Activated naive CD4-positive, alpha-beta T cell treated with anti-CD3 and anti-CD28 coated beads, Interleukin-2, amount 50 U/mL, for 24 hours (primary cell): ENCODE results near the gene SKAP1.
"Not testable (repeated sequence)": the region's sequence is repeated elsewhere in the genome, so short reads cannot be mapped to it uniquely, and the experiment has no call there.

Experiments
- H3K27ac Mint-ChIP-seq: one replicate; pipeline ENCODE4 v1.8.0; 2021; ENCODE audit warnings: mild to moderate bottlenecking, mixed read lengths
- H3K27me3 Mint-ChIP-seq: one replicate; pipeline ENCODE4 v1.8.0; 2021; ENCODE audit warnings: mixed read lengths
- H3K36me3 Mint-ChIP-seq: one replicate; pipeline ENCODE4 v1.8.0; 2021; ENCODE audit warnings: mixed read lengths
- H3K4me1 Mint-ChIP-seq: one replicate; pipeline ENCODE4 v1.8.0; 2021; ENCODE audit warnings: mixed read lengths
- H3K4me3 Mint-ChIP-seq: one replicate; pipeline ENCODE4 v1.8.0; 2021; ENCODE audit warnings: mild to moderate bottlenecking, mixed read lengths
- H3K9me3 Mint-ChIP-seq: one replicate; pipeline ENCODE4 v1.8.0; 2021; ENCODE audit warnings: mixed read lengths

The SKAP1 gene

GRCh38 chr17:48338720-48339119, 91.3 kb downstream of the SKAP1 start:
- no peaks in the 10 kb centered on the region for H3K9me3 Mint-ChIP-seq
- no peaks in the 10 kb centered on the region for H3K27me3 Mint-ChIP-seq
- no peak overlapping the region for H3K4me3 Mint-ChIP-seq
- peaks cover 4% of the 10 kb centered on the region for H3K36me3 Mint-ChIP-seq
- H3K27ac Mint-ChIP-seq, result no peak overlapping the region
- H3K4me1 Mint-ChIP-seq, result peaks cover 27% of the 10 kb centered on the region

- H3K4me3 Mint-ChIP-seq, result not testable (repeated sequence)
Observed at GRCh38 chr17:48337903-48338302, 92.1 kb downstream of the SKAP1 start.

DNA sequence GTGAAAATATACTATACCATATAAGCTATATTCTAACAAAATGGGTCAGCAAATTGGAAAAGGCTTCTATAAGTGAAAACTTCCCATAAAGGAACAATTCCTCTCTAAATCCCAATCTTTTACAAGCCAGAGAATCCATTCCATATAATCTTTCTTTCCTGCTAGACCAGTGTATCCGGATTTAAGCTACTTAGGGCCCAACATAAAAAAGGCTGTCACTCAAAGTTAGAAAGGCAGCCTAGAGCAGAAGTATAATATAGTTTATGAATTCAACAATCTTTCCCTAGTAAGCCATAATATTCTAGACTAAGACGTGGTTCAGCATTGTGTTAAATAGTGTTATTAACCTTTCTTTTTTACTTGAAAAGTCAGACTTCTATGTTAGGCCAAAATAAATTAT, 93.0 kb downstream of the SKAP1 start:
- H3K27me3 Mint-ChIP-seq, result no peaks in the 10 kb centered on the region
- H3K4me3 Mint-ChIP-seq, result no peak overlapping the region
- H3K27ac Mint-ChIP-seq, result no peak overlapping the region
- H3K36me3 Mint-ChIP-seq, result no peaks in the 10 kb centered on the region
- no peaks in the 10 kb centered on the region for H3K9me3 Mint-ChIP-seq
- H3K4me1 Mint-ChIP-seq, result peaks cover 21% of the 10 kb centered on the region

More at GRCh38 chr17:48337903-48338302, 92.1 kb downstream of the SKAP1 start:
- H3K4me1 Mint-ChIP-seq, result peaks cover 27% of the 10 kb centered on the region
- H3K27ac Mint-ChIP-seq, result peak overlapping the region; percentile 52
- not testable (repeated sequence) for H3K27me3 Mint-ChIP-seq, H3K9me3 Mint-ChIP-seq, H3K36me3 Mint-ChIP-seq

DNA sequence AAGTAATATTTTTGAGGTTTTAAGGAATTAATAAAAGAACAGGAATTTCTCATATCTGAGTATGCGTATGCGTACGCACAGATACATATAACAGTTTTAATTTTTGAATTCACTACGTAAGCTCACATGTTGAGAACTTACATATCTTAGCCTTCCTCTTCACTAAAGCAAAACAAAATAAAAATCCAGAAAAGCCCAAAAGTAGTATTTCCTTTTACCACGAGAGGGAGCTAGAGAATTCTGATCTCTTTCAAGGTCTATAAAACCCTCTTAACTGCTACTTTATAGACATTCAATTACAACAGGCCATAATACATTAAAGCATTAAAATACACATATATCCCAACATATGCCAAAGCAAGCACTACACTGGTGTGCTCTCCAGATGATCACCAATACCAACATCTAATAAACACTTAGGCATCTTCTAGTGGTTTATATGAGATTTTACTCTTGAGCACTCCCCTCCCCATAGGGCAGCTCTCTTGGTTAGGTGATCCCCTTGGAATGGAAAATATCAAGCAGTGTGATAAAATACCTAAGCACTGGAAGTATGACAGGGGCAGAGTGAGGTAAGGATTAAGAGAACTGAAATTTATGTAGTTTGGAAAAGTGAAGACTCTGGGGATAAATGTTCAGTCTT, 94.0 kb downstream of the SKAP1 start:
- no peaks in the 10 kb centered on the region for H3K36me3 Mint-ChIP-seq
- H3K27me3 Mint-ChIP-seq, result no peaks in the 10 kb centered on the region
- no peak overlapping the region for H3K4me3 Mint-ChIP-seq
- H3K27ac Mint-ChIP-seq, result no peak overlapping the region
- H3K9me3 Mint-ChIP-seq, result no peaks in the 10 kb centered on the region
- peaks cover 13% of the 10 kb centered on the region for H3K4me1 Mint-ChIP-seq

- Mint-ChIP-seq H3K27me3 (no peaks in the 10 kb centered on the region), H3K27ac (no peak overlapping the region), H3K4me1 (peaks cover 17% of the 10 kb centered on the region), H3K9me3 (no peaks in the 10 kb centered on the region), H3K36me3 (peaks cover 3% of the 10 kb centered on the region), H3K4me3 (no peak overlapping the region)
Observed at GRCh38 chr17:48335146-48335784, 94.7 kb downstream of the SKAP1 start.

GRCh38 chr17:48333034-48333530, 96.9 kb downstream of the SKAP1 start:
- Mint-ChIP-seq H3K4me3 (no peak overlapping the region), H3K27me3 (no peaks in the 10 kb centered on the region), H3K36me3 (peaks cover 6% of the 10 kb centered on the region), H3K9me3 (no peaks in the 10 kb centered on the region), H3K4me1 (peaks cover 23% of the 10 kb centered on the region), H3K27ac (no peak overlapping the region)

GRCh38 chr17:48330887-48331286, 99.1 kb downstream of the SKAP1 start:
- H3K27ac Mint-ChIP-seq, result no peak overlapping the region

DNA sequence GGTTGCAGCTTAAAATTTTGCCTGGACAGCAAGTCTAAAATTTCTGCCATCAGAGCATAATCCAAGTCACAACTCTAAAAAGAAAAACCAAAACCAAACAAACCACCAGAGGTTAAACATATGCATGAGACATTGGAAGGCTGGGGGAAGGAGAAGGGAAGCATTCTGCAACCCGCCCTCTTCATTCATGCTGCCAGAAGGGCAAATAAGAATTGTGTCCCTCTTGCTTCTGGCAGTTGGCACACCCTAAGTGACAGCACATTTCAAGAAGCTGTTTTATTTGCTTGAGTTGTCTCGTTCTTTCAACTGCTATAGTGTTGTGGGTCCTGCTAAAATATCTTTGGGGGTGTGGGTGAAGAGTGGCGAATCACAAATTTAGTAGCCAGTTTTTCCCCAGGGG, 99.6 kb downstream of the SKAP1 start:
- H3K9me3 Mint-ChIP-seq, result no peaks in the 10 kb centered on the region
- H3K4me1 Mint-ChIP-seq, result peaks cover 15% of the 10 kb centered on the region
- H3K27ac Mint-ChIP-seq, result no peak overlapping the region
- peaks cover 6% of the 10 kb centered on the region for H3K36me3 Mint-ChIP-seq
- no peak overlapping the region for H3K4me3 Mint-ChIP-seq
- H3K27me3 Mint-ChIP-seq, result no peaks in the 10 kb centered on the region

More at GRCh38 chr17:48330887-48331286, 99.1 kb downstream of the SKAP1 start:
- Mint-ChIP-seq H3K4me1 (peaks cover 18% of the 10 kb centered on the region), H3K36me3 (peaks cover 6% of the 10 kb centered on the region), H3K27me3 (no peaks in the 10 kb centered on the region), H3K9me3 (no peaks in the 10 kb centered on the region), H3K4me3 (no peak overlapping the region)

GRCh38 chr17:48328457-48328856, 101.6 kb downstream of the SKAP1 start:
- no peak overlapping the region for H3K27ac Mint-ChIP-seq
- no peak overlapping the region for H3K4me3 Mint-ChIP-seq

GRCh38 chr17:48326310-48326709, 103.7 kb downstream of the SKAP1 start:
- H3K27ac Mint-ChIP-seq, result no peak overlapping the region
- peaks cover 13% of the 10 kb centered on the region for H3K36me3 Mint-ChIP-seq
- no peaks in the 10 kb centered on the region for H3K9me3 Mint-ChIP-seq
- no peak overlapping the region for H3K4me3 Mint-ChIP-seq
- no peaks in the 10 kb centered on the region for H3K27me3 Mint-ChIP-seq
- peaks cover 25% of the 10 kb centered on the region for H3K4me1 Mint-ChIP-seq

More at GRCh38 chr17:48328457-48328856, 101.6 kb downstream of the SKAP1 start:
- H3K36me3 Mint-ChIP-seq, result peaks cover 8% of the 10 kb centered on the region
- H3K4me1 Mint-ChIP-seq, result peaks cover 15% of the 10 kb centered on the region
- H3K9me3 Mint-ChIP-seq, result no peaks in the 10 kb centered on the region
- no peaks in the 10 kb centered on the region for H3K27me3 Mint-ChIP-seq

DNA sequence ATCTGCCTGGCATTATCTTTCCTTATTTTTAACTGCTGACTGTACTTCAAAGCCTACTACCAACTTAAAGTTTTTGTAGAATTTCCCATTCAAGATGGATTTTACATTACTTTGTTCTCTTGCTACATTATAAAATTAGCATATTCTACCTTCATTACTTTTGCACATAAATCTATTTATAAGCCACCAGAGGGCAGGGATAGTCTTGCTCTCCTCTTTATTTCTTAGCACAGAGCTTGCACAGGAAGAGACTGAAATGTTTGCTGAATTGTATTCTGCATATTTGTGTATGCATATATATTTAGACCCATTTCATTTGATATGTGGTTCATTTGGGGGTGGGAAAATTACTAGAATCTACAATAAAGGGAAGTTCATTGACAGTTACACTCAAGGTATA, 108.0 kb downstream of the SKAP1 start:
- Mint-ChIP-seq H3K36me3 (peaks cover 13% of the 10 kb centered on the region), H3K27ac (no peak overlapping the region), H3K4me1 (peaks cover 27% of the 10 kb centered on the region), H3K9me3 (no peaks in the 10 kb centered on the region), H3K4me3 (no peak overlapping the region), H3K27me3 (no peaks in the 10 kb centered on the region)

DNA sequence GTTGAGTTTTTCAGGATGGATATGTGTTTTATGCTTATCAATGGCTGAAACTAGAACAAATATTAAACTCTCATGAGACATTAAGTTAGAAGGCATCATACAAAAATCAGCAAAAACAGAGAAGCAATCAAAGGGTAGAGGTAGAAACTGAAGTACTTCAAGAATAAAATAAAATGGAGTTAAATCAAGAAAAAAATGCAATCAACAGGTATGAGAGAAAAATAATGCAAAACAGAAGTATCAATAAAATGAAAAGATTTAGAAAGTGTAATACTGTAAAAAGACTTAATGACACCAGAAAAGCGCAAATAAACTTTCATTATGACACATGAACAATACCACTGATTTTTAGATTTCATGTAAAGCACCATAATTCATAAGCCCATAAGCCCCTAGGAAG, 112.3 kb downstream of the SKAP1 start:
- H3K4me3 Mint-ChIP-seq, result no peak overlapping the region
- H3K9me3 Mint-ChIP-seq, result no peaks in the 10 kb centered on the region
- no peaks in the 10 kb centered on the region for H3K27me3 Mint-ChIP-seq
- H3K36me3 Mint-ChIP-seq, result peaks cover 11% of the 10 kb centered on the region
- no peak overlapping the region for H3K27ac Mint-ChIP-seq
- H3K4me1 Mint-ChIP-seq, result peaks cover 51% of the 10 kb centered on the region

DNA sequence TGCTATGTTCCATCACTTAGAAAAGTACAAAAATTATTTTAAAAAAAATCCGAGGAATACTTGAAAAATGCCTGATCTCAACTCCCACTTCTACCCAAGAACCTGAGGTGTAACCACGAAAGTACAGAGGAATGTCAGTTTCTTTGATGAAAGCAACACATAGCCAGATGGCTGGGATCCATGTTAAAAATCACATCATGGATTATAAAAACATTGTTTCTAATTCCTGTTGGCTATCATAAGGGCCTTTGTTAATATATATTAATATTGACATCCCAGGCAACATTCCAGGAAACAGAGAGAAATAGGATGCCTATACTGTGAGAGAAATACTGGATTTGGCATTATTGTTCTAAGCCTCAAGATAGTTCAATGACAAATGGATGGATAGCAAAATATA, 115.3 kb downstream of the SKAP1 start:
- Mint-ChIP-seq H3K27ac (no peak overlapping the region), H3K4me3 (no peak overlapping the region), H3K4me1 (peaks cover 60% of the 10 kb centered on the region), H3K36me3 (peaks cover 5% of the 10 kb centered on the region), H3K9me3 (no peaks in the 10 kb centered on the region), H3K27me3 (no peaks in the 10 kb centered on the region)

GRCh38 chr17:48313096-48313755, 116.8 kb downstream of the SKAP1 start:
- Mint-ChIP-seq H3K27ac (no peak overlapping the region), H3K4me1 (peaks cover 52% of the 10 kb centered on the region), H3K4me3 (no peak overlapping the region)

GRCh38 chr17:48311324-48311723, 118.7 kb downstream of the SKAP1 start:
- Mint-ChIP-seq H3K9me3 (no peaks in the 10 kb centered on the region), H3K27me3 (no peaks in the 10 kb centered on the region), H3K4me1 (peaks cover 47% of the 10 kb centered on the region), H3K27ac (no peak overlapping the region), H3K4me3 (no peak overlapping the region), H3K36me3 (peaks cover 7% of the 10 kb centered on the region)

More at GRCh38 chr17:48313096-48313755, 116.8 kb downstream of the SKAP1 start:
- Mint-ChIP-seq H3K27me3 (no peaks in the 10 kb centered on the region), H3K9me3 (no peaks in the 10 kb centered on the region), H3K36me3 (peaks cover 3% of the 10 kb centered on the region)

- Mint-ChIP-seq H3K27ac (no peak overlapping the region), H3K9me3 (no peaks in the 10 kb centered on the region), H3K36me3 (peaks cover 7% of the 10 kb centered on the region), H3K4me1 (peaks cover 42% of the 10 kb centered on the region), H3K27me3 (no peaks in the 10 kb centered on the region), H3K4me3 (no peak overlapping the region)
Observed at GRCh38 chr17:48310748-48311213, 119.2 kb downstream of the SKAP1 start.
